HEK293T (cell line): ENCODE data around the gene PLK5.
"Not testable (repeated sequence)": the region's sequence is repeated elsewhere in the genome, so short reads cannot be mapped to it uniquely, and the experiment has no call there.

Source experiments
- CTCF ChIA-PET: fragments of 350-600 bp; formaldehyde crosslinking; extraction: SDS; loops from one replicate; lab custom pipeline; 2021; ENCODE audit warnings: antibody characterized with exemption, inconsistent platforms; lab: Yijun Ruan, JAX
- POLR2A ChIA-PET: fragments of 350-600 bp; formaldehyde crosslinking; extraction: SDS; loops from one replicate; lab custom pipeline; 2020; ENCODE audit warnings: antibody characterized with exemption, inconsistent platforms; lab: Yijun Ruan, JAX
- DNase-seq: peaks from one replicate; pipeline ENCODE4 v3.0.0; 2012; ENCODE audit warnings: mixed read lengths; ENCODE audit errors: extremely low spot score
- ARNT ChIP-seq: fragments of 450-650 bp; IDR thresholded peaks from 2 replicates; pipeline ENCODE4 v1.6.1; 2017; ENCODE audit warnings: mild to moderate bottlenecking
- BHLHE40 ChIP-seq: fragments of 450-650 bp; IDR thresholded peaks from 2 replicates; pipeline ENCODE4 v1.6.1; 2016; ENCODE audit warnings: mild to moderate bottlenecking, moderate library complexity, borderline replicate concordance
- CTBP1 ChIP-seq: fragments of 450-650 bp; IDR thresholded peaks from 2 replicates; pipeline ENCODE4 v1.6.1; 2016; ENCODE audit warnings: borderline replicate concordance
- ELF4 ChIP-seq: fragments of 450-650 bp; IDR thresholded peaks from 2 replicates; pipeline ENCODE4 v1.6.1; 2017; ENCODE audit warnings: antibody characterized with exemption
- FOXA1 ChIP-seq: fragments of 450-650 bp; IDR thresholded peaks from 2 replicates; pipeline ENCODE4 v1.6.1; 2016; ENCODE audit warnings: mild to moderate bottlenecking
- FOXK2 ChIP-seq: fragments of 450-650 bp; IDR thresholded peaks from 2 replicates; pipeline ENCODE4 v1.6.1; 2016; ENCODE audit warnings: mild to moderate bottlenecking
- FOXM1 ChIP-seq: fragments of 450-650 bp; IDR thresholded peaks from 2 replicates; pipeline ENCODE4 v1.6.1; 2017; ENCODE audit warnings: mild to moderate bottlenecking, borderline replicate concordance
- HDGF ChIP-seq: fragments of 450-650 bp; IDR thresholded peaks from 2 replicates; pipeline ENCODE4 v1.6.1; 2017; ENCODE audit warnings: antibody characterized with exemption, borderline replicate concordance
- L3MBTL2 ChIP-seq: fragments of 450-650 bp; conservative IDR thresholded peaks from 2 replicates; pipeline ENCODE4 v1.6.1; 2016; ENCODE audit warnings: mild to moderate bottlenecking
- LEF1 ChIP-seq: fragments of 450-650 bp; IDR thresholded peaks from 2 replicates; pipeline ENCODE4 v1.6.1; 2017; ENCODE audit warnings: mild to moderate bottlenecking, borderline replicate concordance
- NFRKB ChIP-seq: fragments of 450-650 bp; IDR thresholded peaks from 2 replicates; pipeline ENCODE4 v1.6.1; 2016; ENCODE audit warnings: mild to moderate bottlenecking, moderate library complexity
- SP1 ChIP-seq: fragments of 450-650 bp; IDR thresholded peaks from 2 replicates; pipeline ENCODE4 v1.6.1; 2017
- SUZ12 ChIP-seq: fragments of 450-650 bp; IDR thresholded peaks from 2 replicates; pipeline ENCODE4 v1.6.1; 2016; ENCODE audit warnings: mild to moderate bottlenecking
- TARDBP ChIP-seq: fragments of 450-650 bp; IDR thresholded peaks from 2 replicates; pipeline ENCODE4 v1.6.1; 2016
- ZNF384 ChIP-seq: fragments of 450-650 bp; IDR thresholded peaks from 2 replicates; pipeline ENCODE4 v1.6.1; 2016
- TF ChIP-seq, protein P1 (sequence below): fragments of 450-650 bp; IDR thresholded peaks from 2 replicates; pipeline ENCODE4 v1.6.1; 2016

The PLK5 gene

DNA sequence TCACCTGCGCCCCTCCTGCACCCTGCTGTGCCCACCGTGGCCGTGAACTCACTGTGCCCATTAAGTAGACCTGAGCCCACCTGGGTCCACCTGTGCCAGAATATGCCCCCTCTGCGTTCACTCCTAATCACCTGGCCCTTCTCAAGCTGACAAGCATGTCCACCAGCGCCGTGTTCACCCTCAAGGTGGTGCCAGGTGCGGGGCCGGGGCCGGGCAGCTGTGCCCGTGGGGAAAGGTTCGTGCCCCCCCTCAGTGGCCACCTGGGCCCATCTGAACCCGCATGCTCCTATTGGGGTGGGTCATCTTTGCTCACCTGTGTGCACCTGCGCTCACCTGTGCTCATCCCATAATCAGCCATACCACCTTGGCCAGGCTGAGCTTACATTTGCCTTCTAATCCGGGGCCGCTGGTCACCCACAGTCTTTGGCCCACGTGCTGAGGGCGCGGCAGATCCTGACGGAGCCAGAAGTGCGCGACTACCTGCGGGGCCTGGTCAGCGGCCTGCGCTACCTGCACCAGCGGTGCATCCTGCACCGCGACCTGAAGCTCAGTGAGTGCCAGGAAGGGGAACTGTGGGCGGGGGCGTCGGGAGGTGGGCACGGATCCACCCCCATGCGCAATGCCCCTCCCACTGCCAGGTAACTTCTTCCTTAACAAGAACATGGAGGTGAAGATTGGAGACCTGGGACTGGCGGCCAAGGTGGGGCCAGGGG is 2.3 kb downstream of the PLK5 start:
- no peak for DNase-seq
- CTCF ChIA-PET = no interaction called here
- POLR2A ChIA-PET = no interaction called here
- TF ChIP-seq FOXA1 = no peak
- TF ChIP-seq TARDBP = no peak
- TF ChIP-seq SUZ12 = no peak
- no peak for TF ChIP-seq SP1
- no peak for TF ChIP-seq NFRKB
- TF ChIP-seq FOXM1 = no peak
- no peak for TF ChIP-seq FOXK2
- TF ChIP-seq, protein P1, sequence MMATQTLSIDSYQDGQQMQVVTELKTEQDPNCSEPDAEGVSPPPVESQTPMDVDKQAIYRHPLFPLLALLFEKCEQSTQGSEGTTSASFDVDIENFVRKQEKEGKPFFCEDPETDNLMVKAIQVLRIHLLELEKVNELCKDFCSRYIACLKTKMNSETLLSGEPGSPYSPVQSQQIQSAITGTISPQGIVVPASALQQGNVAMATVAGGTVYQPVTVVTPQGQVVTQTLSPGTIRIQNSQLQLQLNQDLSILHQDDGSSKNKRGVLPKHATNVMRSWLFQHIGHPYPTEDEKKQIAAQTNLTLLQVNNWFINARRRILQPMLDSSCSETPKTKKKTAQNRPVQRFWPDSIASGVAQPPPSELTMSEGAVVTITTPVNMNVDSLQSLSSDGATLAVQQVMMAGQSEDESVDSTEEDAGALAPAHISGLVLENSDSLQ = no peak
- TF ChIP-seq ELF4 = no peak
- TF ChIP-seq BHLHE40 = no peak
- no peak for TF ChIP-seq L3MBTL2
- TF ChIP-seq HDGF = no peak
- TF ChIP-seq LEF1 = no peak
- no peak for TF ChIP-seq ZNF384
- no peak for TF ChIP-seq ARNT
- TF ChIP-seq CTBP1 = no peak

DNA sequence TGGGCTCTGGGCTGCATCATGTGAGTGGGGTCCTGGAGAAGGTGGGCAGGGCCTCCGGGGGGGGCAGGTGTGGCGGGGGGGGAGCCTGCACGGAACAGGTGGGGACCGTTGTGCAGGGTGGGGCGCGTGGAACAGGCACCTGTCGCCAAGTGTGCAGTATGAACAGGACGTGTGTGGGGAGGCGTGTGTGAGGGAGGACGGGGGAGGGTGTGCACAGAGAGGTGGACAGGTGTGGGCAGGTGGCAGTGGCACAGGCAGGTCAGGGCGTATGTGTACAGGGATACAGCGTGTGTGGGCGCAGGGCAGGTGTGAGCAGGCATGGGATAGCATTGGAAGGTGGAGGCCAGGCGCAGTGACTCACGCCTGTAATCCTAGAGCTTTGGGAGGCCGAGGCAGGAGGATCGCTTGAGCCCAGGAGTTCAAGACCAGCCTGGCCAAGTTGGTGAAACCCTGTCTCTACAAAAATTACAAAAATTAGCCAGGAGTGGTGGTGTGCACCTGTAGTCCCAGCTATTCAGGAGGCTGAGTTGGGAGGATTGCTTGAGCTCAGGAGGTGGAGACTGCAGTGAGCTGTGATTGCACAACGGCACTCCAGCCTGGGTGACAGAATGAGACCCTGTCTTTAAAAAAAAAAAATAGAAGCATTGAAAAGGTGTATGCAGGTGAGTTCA is 3.2 kb downstream of the PLK5 start:
- TF ChIP-seq BHLHE40 (no peak), ZNF384 (no peak), TARDBP (no peak), NFRKB (no peak), SUZ12 (no peak), FOXK2 (no peak), FOXM1 (no peak), HDGF (no peak), SP1 (no peak), LEF1 (no peak), CTBP1 (no peak), FOXA1 (no peak), ELF4 (no peak), ARNT (no peak), L3MBTL2 (no peak)
- TF ChIP-seq, protein P1 = no peak
- ChIA-PET CTCF (no interaction called here), POLR2A (no interaction called here)
- DNase-seq = no peak

- TF ChIP-seq L3MBTL2 = no peak
- TF ChIP-seq SUZ12 = no peak
- no peak for TF ChIP-seq NFRKB
- no peak for TF ChIP-seq ELF4
- ChIA-PET POLR2A (no interaction called here), CTCF (no interaction called here)
- no peak for DNase-seq
Measured at GRCh38 chr19:1527650-1528309, 3.9 kb downstream of the PLK5 start.

DNA sequence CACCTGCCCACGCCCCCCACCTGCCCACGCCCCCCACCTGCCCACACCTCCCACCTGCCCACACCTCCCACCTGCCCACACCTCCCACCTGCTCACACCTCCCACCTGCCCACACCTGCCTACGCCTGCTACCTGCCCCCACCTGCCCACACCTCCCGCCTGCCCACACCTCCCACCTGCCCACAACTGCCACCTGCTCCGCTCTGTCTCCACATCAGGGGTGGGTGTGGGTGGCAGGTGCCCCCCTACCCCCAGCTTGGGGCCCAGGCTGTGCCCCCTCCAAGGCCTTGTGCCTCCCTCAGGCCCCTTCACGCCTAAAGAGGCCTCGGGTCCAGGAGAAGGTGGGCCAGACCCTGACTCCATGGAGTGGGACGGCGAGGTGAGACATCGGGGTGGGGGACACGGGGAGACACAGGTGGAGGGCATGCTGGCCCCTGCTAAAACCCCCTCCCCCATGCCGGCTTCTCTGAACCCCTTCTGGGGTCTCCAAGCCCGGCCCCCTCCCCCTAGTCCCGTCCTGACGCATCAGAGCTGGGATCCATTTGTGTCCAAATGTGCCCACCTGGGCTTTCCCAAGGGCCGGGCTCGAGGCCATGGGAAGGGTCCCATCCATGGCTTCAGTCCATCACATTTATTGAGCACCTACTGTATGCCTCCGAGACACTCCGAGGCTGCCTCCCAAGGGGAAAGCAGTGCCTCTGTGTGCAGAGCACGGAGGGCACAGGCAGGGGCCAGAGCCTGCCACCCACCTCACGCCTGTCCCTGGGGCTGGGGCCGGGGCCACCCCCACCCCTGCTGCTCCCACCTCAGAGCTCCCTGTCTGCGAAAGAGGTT is 4.9 kb downstream of the PLK5 start:
- POLR2A ChIA-PET = no interaction called here
- CTCF ChIA-PET = no interaction called here
- no peak for DNase-seq
- TF ChIP-seq SP1 (no peak), ELF4 (no peak), NFRKB (no peak), CTBP1 (no peak), ZNF384 (no peak), ARNT (no peak), FOXK2 (no peak)
- TF ChIP-seq, protein P1 = no peak

- POLR2A ChIA-PET = no interaction called here
- no peak for DNase-seq
- TF ChIP-seq, protein P1 = no peak
- TF ChIP-seq TARDBP (no peak), HDGF (no peak), CTBP1 (no peak), FOXA1 (no peak), ARNT (no peak), ZNF384 (no peak), ELF4 (no peak)
- CTCF ChIA-PET = no interaction called here
Measured at GRCh38 chr19:1529430-1529816, 5.5 kb downstream of the PLK5 start.

- DNase-seq, CTCF ChIA-PET, POLR2A ChIA-PET: not testable (repeated sequence)
Measured at GRCh38 chr19:1530856-1531255, 7.0 kb downstream of the PLK5 start.
